ENCODE measurements around the gene CLNK.
A peak's percentile ranks its signal among the peaks of the same experiment; 100 is the strongest.

The CLNK gene

DNA sequence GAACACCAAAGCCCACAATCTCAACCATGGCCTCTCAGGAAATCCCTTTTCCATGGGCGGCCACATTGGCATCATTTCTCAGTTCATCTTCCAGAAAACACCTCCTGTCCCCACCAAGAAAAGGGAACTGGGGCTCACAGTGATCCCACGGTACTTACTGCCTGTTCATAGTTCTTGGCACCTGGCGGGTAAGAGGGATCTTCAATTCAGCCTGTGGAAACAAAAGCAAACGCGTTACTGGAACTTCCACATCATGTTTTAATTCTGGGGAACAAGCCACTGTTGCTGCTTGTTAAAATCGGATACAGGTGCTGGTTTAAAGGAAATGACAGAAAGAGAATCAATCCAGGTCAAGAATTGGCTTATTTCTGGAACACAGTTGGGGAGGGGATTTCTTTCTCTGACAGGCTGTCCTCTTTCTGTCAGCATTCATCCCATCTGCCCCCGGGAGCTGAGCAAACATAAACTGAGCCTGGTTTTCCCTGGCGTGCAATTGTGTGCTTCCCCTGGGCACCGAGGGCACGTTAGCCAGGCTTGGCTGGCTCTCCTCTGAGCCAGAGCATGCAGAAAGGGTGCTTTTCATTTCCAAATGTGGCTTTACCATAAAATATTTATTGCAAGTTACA, 16.8 kb downstream of the CLNK start:
- peaks cover 35% of the 10 kb centered on the region for H3K4me1 Mint-ChIP-seq (ENCODE audit: low read depth)
- DNase-seq (ENCODE audit: low spot score): no peak
- H3K4me3 Mint-ChIP-seq: no peak overlapping the region
- H3K27me3 Mint-ChIP-seq (ENCODE audit: low read depth): peaks cover 4% of the 10 kb centered on the region
- no peak overlapping the region for H3K27ac Mint-ChIP-seq
- H3K9me3 Mint-ChIP-seq: no peaks in the 10 kb centered on the region
- no peaks in the 10 kb centered on the region for H3K36me3 Mint-ChIP-seq (ENCODE audit: low read depth)

- H3K4me3 Mint-ChIP-seq: no peak overlapping the region
- peaks cover 23% of the 10 kb centered on the region for H3K4me1 Mint-ChIP-seq (ENCODE audit: low read depth)
- H3K36me3 Mint-ChIP-seq (ENCODE audit: low read depth): no peaks in the 10 kb centered on the region
- no peak overlapping the region for H3K27ac Mint-ChIP-seq
- peaks cover 4% of the 10 kb centered on the region for H3K27me3 Mint-ChIP-seq (ENCODE audit: low read depth)
- H3K9me3 Mint-ChIP-seq: no peaks in the 10 kb centered on the region
- no peak for DNase-seq (ENCODE audit: low spot score)
Observed at GRCh38 chr4:10666616-10667015, 18.0 kb downstream of the CLNK start.

- Mint-ChIP-seq H3K27me3 (ENCODE audit: low read depth) (peaks cover 4% of the 10 kb centered on the region), H3K9me3 (no peaks in the 10 kb centered on the region), H3K36me3 (ENCODE audit: low read depth) (peaks cover 2% of the 10 kb centered on the region), H3K4me3 (no peak overlapping the region), H3K27ac (no peak overlapping the region), H3K4me1 (ENCODE audit: low read depth) (peaks cover 19% of the 10 kb centered on the region)
- no peak for DNase-seq (ENCODE audit: low spot score)
Observed at GRCh38 chr4:10664408-10664807, 20.2 kb downstream of the CLNK start.

DNA sequence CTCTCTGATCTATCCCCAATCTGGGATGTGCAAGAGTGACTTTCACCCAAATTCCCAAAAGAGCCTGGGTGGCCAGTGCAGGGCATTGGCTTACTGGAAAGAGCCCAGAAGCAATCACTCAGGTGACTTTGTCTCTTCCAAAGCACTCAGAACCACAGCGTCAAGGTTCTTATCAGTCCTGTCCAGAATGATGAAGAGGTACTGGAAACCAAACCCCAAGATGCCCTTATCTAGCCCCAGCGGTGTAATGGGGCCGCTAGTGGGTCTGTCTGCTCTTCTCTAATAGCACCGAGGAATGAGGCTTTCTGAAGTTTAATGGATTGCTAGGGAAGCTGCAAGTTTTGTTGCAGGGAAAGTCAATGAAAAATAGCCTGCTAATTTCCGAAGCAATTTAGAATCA, 21.6 kb downstream of the CLNK start:
- Mint-ChIP-seq H3K27ac (no peak overlapping the region), H3K4me1 (ENCODE audit: low read depth) (peaks cover 24% of the 10 kb centered on the region), H3K9me3 (no peaks in the 10 kb centered on the region), H3K36me3 (ENCODE audit: low read depth) (peaks cover 3% of the 10 kb centered on the region), H3K27me3 (ENCODE audit: low read depth) (peaks cover 4% of the 10 kb centered on the region), H3K4me3 (no peak overlapping the region)
- DNase-seq (ENCODE audit: low spot score): no peak

DNA sequence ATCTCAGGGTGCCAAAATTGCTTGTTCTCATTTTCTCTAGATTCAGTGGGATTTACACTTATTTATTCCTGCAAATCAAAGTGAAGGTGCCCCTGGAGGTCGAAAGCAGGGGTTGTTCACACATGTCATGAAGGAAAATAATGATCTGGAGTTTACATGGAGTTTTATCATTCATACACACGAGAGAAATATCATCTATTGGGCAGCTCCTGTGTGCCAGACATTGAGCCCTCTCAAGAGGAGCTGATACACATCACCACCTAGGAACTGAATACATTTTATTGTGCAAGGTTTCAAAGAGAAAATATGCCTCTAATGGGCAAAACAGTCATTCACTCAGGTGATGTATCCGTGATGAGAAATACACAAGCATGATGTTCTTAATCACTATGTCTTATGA, 23.5 kb downstream of the CLNK start:
- H3K27me3 Mint-ChIP-seq (ENCODE audit: low read depth): peaks cover 4% of the 10 kb centered on the region
- DNase-seq (ENCODE audit: low spot score): no peak
- no peak overlapping the region for H3K27ac Mint-ChIP-seq
- H3K4me3 Mint-ChIP-seq: no peak overlapping the region
- no peaks in the 10 kb centered on the region for H3K9me3 Mint-ChIP-seq
- peaks cover 37% of the 10 kb centered on the region for H3K4me1 Mint-ChIP-seq (ENCODE audit: low read depth)
- H3K36me3 Mint-ChIP-seq (ENCODE audit: low read depth): peaks cover 3% of the 10 kb centered on the region

DNA sequence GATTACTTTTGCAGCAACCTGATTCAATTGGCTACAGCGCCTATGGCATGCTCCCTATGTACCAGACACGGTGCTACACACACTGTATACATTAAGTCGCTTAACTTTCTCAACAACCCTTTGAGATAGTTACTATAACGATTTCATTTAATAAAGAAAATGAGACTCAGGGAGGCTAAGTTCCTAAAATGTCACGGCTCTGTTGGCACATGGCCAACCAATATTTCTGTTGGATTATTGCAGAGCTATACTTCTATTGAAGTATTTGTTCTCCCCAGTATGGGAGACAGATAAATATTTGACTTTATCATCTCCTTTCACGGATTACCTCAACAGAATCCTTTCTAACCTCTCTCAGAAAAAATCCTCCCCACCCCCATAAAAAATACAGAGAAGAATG, 25.3 kb downstream of the CLNK start:
- no peak overlapping the region for H3K4me3 Mint-ChIP-seq
- H3K4me1 Mint-ChIP-seq (ENCODE audit: low read depth): peaks cover 40% of the 10 kb centered on the region
- peaks cover 5% of the 10 kb centered on the region for H3K9me3 Mint-ChIP-seq
- peaks cover 6% of the 10 kb centered on the region for H3K36me3 Mint-ChIP-seq (ENCODE audit: low read depth)
- no peak overlapping the region for H3K27ac Mint-ChIP-seq
- peaks cover 4% of the 10 kb centered on the region for H3K27me3 Mint-ChIP-seq (ENCODE audit: low read depth)
- DNase-seq (ENCODE audit: low spot score): no peak

DNA sequence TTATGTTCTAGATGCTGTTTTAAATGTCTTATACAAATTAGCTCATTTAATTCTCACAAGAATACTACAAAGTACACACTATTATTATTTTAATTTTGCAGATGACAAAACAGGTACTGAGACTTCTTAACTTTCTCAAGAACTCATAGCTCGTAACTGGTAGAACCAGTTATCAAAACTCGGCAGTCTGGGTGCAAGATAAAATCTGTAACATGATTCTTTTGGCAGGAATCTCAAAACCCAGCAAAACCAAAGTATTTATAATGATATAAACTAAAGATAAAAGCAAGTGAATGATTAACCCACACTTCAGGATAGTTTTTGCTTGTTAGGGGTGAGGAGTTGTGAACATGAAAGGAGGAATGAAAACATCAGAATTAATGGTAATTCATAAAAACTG, 27.6 kb downstream of the CLNK start:
- DNase-seq (ENCODE audit: low spot score): no peak
- peaks cover 10% of the 10 kb centered on the region for H3K36me3 Mint-ChIP-seq (ENCODE audit: low read depth)
- peaks cover 6% of the 10 kb centered on the region for H3K9me3 Mint-ChIP-seq
- H3K4me3 Mint-ChIP-seq: peak overlapping the region; percentile 73
- peaks cover 44% of the 10 kb centered on the region for H3K4me1 Mint-ChIP-seq (ENCODE audit: low read depth)
- peaks cover 2% of the 10 kb centered on the region for H3K27me3 Mint-ChIP-seq (ENCODE audit: low read depth)
- H3K27ac Mint-ChIP-seq: peak overlapping the region; percentile 90

- Mint-ChIP-seq H3K4me3 (peak overlapping the region; percentile 73), H3K27ac (peak overlapping the region; percentile 75), H3K36me3 (ENCODE audit: low read depth) (peaks cover 10% of the 10 kb centered on the region), H3K4me1 (ENCODE audit: low read depth) (peaks cover 44% of the 10 kb centered on the region), H3K9me3 (peaks cover 6% of the 10 kb centered on the region), H3K27me3 (ENCODE audit: low read depth) (peaks cover 2% of the 10 kb centered on the region)
- DNase-seq (ENCODE audit: low spot score): no peak
Observed at GRCh38 chr4:10656420-10656819, 28.1 kb downstream of the CLNK start.

DNA sequence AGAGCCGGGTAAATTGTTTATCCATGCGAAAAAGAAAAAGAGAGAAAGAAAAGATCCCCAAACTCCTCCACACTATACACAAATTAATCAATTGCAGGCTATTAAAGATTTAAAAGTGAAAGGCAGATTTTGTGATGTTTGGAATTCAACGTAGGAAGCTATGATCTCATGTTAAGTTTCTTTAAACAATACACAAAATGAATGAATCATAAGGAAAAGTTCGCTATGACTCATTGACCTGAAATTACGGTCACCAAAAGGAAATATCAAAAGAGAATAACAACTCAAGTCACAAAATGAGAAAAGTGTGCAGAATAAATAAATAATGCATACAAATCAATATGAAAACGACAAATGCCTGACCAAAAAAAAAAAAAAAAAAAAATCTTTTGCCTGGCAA, 28.6 kb downstream of the CLNK start:
- peak overlapping the region; percentile 75 for H3K27ac Mint-ChIP-seq
- H3K9me3 Mint-ChIP-seq: peaks cover 6% of the 10 kb centered on the region
- H3K27me3 Mint-ChIP-seq (ENCODE audit: low read depth): peaks cover 2% of the 10 kb centered on the region
- H3K36me3 Mint-ChIP-seq (ENCODE audit: low read depth): peaks cover 10% of the 10 kb centered on the region
- peak overlapping the region; percentile 73 for H3K4me3 Mint-ChIP-seq
- peaks cover 44% of the 10 kb centered on the region for H3K4me1 Mint-ChIP-seq (ENCODE audit: low read depth)
- no peak for DNase-seq (ENCODE audit: low spot score)

- DNase-seq (ENCODE audit: low spot score): no peak
- Mint-ChIP-seq H3K27ac (no peak overlapping the region), H3K9me3 (peaks cover 13% of the 10 kb centered on the region), H3K36me3 (ENCODE audit: low read depth) (peaks cover 6% of the 10 kb centered on the region), H3K4me1 (ENCODE audit: low read depth) (peaks cover under 1% of the 10 kb centered on the region), H3K27me3 (ENCODE audit: low read depth) (peaks cover 2% of the 10 kb centered on the region), H3K4me3 (no peak overlapping the region)
Observed at GRCh38 chr4:10648479-10648878, 36.1 kb downstream of the CLNK start.

DNA sequence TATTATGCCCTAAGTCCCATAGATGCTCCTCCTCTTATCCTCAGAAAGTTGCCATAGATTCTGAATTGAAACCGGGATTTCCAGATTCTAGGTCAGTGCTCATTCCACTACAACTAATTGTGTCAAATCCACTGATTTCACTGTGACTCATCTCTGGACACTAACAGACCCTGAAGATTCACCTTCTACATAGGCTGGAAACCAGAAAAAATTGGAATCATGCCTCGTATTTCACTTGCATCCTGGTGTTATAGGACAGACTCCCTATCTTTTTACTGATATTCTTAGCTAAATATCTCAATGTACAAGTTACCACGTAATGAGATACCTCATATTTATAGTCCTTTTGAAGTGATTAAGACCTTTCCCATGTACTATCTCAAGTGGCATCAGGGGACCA, 36.7 kb downstream of the CLNK start:
- H3K27ac Mint-ChIP-seq: no peak overlapping the region
- DNase-seq (ENCODE audit: low spot score): no peak
- peaks cover 13% of the 10 kb centered on the region for H3K9me3 Mint-ChIP-seq
- no peaks in the 10 kb centered on the region for H3K4me1 Mint-ChIP-seq (ENCODE audit: low read depth)
- H3K36me3 Mint-ChIP-seq (ENCODE audit: low read depth): peaks cover 4% of the 10 kb centered on the region
- H3K27me3 Mint-ChIP-seq (ENCODE audit: low read depth): peaks cover under 1% of the 10 kb centered on the region
- H3K4me3 Mint-ChIP-seq: no peak overlapping the region

DNA sequence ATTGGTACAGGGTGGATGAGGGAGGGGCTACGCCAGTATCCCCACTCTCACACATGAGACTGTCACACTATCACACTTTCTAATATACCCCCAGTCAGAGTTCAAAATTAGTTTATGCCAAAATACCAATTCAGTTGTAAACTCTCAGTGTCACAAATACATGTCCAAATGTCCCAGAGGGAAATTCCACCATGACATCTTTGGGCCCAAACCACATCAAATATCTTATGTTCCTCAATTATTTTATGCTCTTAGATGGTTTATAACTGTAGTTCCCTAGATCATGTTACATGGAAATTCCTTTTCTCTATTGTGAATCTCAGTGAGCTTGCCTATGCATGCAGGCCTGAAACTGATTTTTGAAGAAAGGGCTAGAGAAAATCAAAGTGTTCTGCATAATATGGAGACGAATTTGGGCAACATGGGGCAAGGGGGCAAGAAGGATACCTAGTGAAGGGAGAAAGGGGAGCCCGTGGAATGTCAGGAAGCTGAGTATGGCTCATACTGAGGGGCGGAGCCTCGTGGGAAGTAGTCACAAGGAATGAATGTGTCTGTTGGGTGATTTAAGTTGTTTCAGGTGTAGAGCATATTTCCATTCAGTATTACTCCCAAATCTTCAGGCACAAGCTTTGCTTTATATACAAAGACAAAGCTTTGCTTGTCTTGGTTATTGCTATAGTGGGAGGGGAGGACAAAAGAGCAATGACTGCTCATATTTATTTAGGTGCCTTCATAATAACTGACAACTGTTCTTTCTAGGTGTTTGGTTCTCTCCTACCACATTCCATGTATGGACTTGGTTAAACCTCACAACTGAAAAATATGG, 40.8 kb downstream of the CLNK start:
- Mint-ChIP-seq H3K9me3 (peaks cover 25% of the 10 kb centered on the region), H3K27ac (no peak overlapping the region), H3K27me3 (ENCODE audit: low read depth) (no peaks in the 10 kb centered on the region), H3K4me1 (ENCODE audit: low read depth) (peaks cover 7% of the 10 kb centered on the region), H3K36me3 (ENCODE audit: low read depth) (no peaks in the 10 kb centered on the region), H3K4me3 (no peak overlapping the region)
- no peak for DNase-seq (ENCODE audit: low spot score)

DNA sequence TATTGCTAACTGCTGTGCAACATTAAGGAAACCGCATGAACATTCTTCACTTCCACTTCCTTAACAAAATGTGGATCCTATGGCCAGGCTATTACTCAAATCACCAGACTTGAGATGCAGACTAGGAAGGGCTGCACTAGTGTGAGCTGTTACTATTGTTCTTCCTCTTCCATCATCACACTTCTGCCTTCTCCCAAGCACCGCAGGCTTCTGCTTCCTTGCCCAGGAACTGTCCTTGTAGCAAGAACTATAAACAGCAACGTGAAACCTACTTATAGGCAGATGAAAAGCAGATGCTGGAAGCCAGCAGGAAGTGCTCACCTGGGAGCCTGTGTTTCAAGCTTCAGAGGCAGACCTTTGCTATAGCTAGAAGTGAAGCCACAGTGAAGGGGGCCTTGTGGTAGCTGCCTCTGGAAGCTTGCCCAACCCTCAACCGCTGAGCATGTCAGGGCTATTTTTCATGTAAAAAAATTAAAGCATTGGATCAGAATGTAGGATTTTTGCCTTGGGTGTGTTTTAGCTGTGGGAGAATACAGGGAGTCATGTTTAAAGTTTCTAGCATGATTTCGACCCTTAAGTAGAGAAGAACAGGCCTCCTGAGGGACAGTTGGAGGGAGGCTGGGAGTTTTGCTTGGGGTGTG, 43.9 kb downstream of the CLNK start:
- H3K36me3 Mint-ChIP-seq (ENCODE audit: low read depth): no peaks in the 10 kb centered on the region
- DNase-seq (ENCODE audit: low spot score): no peak
- H3K4me1 Mint-ChIP-seq (ENCODE audit: low read depth): peaks cover 7% of the 10 kb centered on the region
- no peaks in the 10 kb centered on the region for H3K27me3 Mint-ChIP-seq (ENCODE audit: low read depth)
- H3K4me3 Mint-ChIP-seq: no peak overlapping the region
- no peak overlapping the region for H3K27ac Mint-ChIP-seq
- H3K9me3 Mint-ChIP-seq: peaks cover 17% of the 10 kb centered on the region

DNA sequence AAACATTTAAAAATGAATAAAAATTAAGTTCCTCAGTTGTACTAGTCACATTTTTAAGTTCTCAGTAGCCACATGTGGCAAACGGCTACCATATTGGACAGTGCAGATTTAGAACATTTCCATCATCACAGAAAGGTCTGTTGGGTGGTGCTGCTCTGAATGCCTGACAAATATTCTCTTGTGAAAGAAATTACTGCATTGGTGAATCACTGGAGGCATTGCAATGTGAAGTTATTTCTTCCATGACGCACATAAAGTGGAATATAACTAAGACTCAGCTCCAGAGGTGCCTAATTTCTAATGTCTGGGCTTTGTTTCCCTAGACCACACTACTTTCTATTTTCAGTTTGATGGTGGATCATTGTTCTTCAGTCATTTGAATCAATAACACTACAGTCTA, 44.9 kb downstream of the CLNK start:
- Mint-ChIP-seq H3K4me3 (no peak overlapping the region), H3K27me3 (ENCODE audit: low read depth) (no peaks in the 10 kb centered on the region), H3K4me1 (ENCODE audit: low read depth) (peaks cover 7% of the 10 kb centered on the region), H3K9me3 (peaks cover 17% of the 10 kb centered on the region), H3K36me3 (ENCODE audit: low read depth) (no peaks in the 10 kb centered on the region), H3K27ac (no peak overlapping the region)
- DNase-seq (ENCODE audit: low spot score): no peak

Data from T-helper 2 cell treated with Interferon-gamma antibody and Interleukin-4, amounts not matched to agents 5 μg/mL and 100 μg/mL, for 36 hours (primary cell).